ENCODE measurements around the gene ADORA1.

DNA sequence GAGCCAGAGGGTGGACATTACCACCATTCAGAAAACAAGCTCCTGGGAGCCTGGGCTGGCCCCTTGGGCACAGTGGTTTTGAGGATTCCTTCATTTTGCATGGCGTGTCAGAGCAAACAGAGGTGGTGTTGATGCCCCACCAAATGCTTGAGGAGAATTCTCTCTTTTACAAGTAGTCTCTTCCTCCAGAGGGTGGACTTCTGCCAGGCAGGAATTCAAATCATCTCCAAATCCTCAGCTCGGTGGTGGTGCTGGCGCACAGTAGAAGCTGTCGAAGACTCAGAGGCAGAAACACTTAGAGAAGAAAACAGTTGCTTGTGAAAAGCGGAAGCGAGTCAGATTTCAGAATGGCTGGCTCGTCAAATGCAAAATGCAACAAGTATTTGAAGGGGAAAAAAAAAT lies 62.4 kb downstream of the ADORA1 start:
- no peak for TF ChIP-seq TAF1 (IDR thresholded peaks at IDR 0.05; ENCODE audit: low read depth)
- TF ChIP-seq ZBTB7A (IDR thresholded peaks at IDR 0.05; ENCODE audit: low read depth): no peak
- TF ChIP-seq, protein P1, sequence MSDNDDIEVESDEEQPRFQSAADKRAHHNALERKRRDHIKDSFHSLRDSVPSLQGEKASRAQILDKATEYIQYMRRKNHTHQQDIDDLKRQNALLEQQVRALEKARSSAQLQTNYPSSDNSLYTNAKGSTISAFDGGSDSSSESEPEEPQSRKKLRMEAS (IDR thresholded peaks at IDR 0.05): no peak
- TF ChIP-seq FOXM1 (IDR thresholded peaks at IDR 0.05; ENCODE audit: borderline replicate concordance, low read depth): no peak
- TF ChIP-seq RAD21 (IDR thresholded peaks at IDR 0.05; ENCODE audit: low read depth): no peak
- TF ChIP-seq EP300 (IDR thresholded peaks at IDR 0.05; ENCODE audit: borderline replicate concordance): no peak
- TF ChIP-seq CREB1 (IDR thresholded peaks at IDR 0.05; ENCODE audit: low read depth): no peak
- no peak for TF ChIP-seq TEAD4 (IDR thresholded peaks at IDR 0.05)
- no peak for TF ChIP-seq EGR1 (IDR thresholded peaks at IDR 0.05)
- TF ChIP-seq TCF12 (IDR thresholded peaks at IDR 0.05; ENCODE audit: low read depth): no peak

Data from Ishikawa (cell line).